Measurements from ENCODE around the gene ORM1. TPM values are rescaled to one million over a fixed set of nuclear protein-coding genes. Genes with fewer than 3 reads are reported as not detected.

Gene ORM1
- total RNA-seq, 1 donor from 2014 or later, result not detected

DNA sequence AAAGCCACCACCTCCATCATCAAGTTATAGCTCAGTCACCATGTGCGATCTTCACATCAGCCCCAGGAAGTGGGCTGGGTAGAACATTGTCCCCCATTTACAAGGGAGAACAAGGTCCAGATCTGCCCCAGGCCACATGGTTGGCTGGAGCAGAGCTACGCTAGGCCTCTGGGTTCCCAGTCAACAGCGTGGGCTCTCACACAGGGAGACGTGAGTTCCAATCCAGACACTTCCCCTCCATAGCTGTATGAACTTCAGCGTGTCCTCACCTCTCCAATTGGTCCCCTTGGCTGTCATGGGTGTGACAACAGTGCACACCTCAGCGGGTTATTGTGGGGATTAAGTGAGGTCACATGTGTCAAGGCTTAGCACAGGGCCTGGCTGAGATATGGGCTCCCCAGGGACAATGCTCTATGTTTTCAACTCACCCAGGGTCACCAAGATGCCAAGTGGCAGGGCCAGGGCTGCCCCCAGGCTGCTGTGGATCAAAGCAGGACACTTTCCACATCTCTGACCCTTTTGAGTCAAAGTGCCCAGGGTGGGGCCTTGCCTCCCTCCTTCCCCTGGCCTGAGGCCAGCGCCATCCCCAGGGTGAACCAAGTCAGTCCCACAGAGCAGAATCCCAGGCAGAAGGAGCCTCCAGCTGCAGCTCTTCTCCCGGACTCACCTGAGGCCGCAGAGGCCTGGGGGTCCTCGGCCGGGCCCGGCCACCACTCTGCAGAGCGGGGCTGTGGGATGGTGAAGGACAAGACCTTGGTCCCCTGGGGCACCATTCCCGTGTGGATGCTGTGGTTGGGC lies 45.1 kb downstream of the ORM1 start:
- TF ChIP-seq, protein P1, sequence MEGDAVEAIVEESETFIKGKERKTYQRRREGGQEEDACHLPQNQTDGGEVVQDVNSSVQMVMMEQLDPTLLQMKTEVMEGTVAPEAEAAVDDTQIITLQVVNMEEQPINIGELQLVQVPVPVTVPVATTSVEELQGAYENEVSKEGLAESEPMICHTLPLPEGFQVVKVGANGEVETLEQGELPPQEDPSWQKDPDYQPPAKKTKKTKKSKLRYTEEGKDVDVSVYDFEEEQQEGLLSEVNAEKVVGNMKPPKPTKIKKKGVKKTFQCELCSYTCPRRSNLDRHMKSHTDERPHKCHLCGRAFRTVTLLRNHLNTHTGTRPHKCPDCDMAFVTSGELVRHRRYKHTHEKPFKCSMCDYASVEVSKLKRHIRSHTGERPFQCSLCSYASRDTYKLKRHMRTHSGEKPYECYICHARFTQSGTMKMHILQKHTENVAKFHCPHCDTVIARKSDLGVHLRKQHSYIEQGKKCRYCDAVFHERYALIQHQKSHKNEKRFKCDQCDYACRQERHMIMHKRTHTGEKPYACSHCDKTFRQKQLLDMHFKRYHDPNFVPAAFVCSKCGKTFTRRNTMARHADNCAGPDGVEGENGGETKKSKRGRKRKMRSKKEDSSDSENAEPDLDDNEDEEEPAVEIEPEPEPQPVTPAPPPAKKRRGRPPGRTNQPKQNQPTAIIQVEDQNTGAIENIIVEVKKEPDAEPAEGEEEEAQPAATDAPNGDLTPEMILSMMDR (IDR thresholded peaks at IDR 0.05), result no peak
- Mint-ChIP-seq H3K27me3 (ENCODE audit: low read depth) (no peaks in the 10 kb centered on the region), H3K36me3 (ENCODE audit: low read depth) (peaks cover 27% of the 10 kb centered on the region), H3K4me3 (ENCODE audit: unreplicated experiment) (no peak overlapping the region), H3K9me3 (ENCODE audit: low read depth) (no peaks in the 10 kb centered on the region), H3K4me1 (ENCODE audit: low read depth) (peaks cover 42% of the 10 kb centered on the region), H3K27ac (ENCODE audit: unreplicated experiment) (peak overlapping the region; percentile 98)
- DNase-seq (ENCODE audit: low spot score), result peak; percentile 72

DNA sequence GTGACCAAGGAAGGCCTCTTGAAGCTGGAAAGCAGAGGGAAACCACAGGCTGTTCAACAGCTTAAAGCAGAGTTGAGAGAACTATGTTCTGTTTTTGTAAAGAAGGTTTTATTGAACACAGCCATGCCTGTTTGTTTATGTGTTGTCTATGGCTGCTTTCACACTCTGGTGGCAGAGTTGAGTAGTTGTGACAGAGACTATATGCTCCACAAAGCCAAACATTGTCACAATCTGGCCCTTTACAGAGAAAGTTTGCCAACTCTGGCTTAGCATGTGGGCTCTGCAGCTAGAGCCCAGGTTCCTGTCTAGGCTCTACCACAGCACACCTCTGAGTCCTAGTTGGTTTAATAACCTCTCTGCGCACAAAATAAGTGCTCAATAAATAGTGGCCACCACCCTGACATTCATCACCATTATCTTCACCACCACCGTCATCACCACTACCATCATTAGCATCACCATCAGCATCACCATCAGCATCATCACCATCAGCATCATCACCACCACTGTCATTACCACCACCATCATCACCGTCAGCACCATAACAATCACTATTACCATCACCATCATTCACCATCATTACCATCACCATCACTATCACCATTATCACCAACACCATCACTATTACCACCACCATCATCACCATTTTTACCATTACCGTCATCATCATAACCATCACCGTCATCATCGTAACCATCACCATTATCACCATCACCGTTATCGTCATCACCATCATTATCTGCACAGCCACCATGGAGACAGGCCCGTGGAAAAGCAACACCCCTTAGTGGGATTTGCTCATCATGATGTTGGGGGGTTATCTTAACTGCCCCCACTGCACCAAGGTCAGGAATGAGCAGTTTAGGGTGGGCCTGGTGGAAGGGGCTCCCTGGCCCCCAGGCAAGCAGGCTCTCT lies 46.6 kb downstream of the ORM1 start:
- no peaks in the 10 kb centered on the region for H3K9me3 Mint-ChIP-seq (ENCODE audit: low read depth)
- H3K4me1 Mint-ChIP-seq (ENCODE audit: low read depth), result peaks cover 42% of the 10 kb centered on the region
- H3K4me3 Mint-ChIP-seq (ENCODE audit: unreplicated experiment), result no peak overlapping the region
- peaks cover 27% of the 10 kb centered on the region for H3K36me3 Mint-ChIP-seq (ENCODE audit: low read depth)
- no peak for DNase-seq (ENCODE audit: low spot score)
- TF ChIP-seq, protein P1 (IDR thresholded peaks at IDR 0.05), result no peak
- peak overlapping the region; percentile 56 for H3K27ac Mint-ChIP-seq (ENCODE audit: unreplicated experiment)
- H3K27me3 Mint-ChIP-seq (ENCODE audit: low read depth), result no peaks in the 10 kb centered on the region

DNA sequence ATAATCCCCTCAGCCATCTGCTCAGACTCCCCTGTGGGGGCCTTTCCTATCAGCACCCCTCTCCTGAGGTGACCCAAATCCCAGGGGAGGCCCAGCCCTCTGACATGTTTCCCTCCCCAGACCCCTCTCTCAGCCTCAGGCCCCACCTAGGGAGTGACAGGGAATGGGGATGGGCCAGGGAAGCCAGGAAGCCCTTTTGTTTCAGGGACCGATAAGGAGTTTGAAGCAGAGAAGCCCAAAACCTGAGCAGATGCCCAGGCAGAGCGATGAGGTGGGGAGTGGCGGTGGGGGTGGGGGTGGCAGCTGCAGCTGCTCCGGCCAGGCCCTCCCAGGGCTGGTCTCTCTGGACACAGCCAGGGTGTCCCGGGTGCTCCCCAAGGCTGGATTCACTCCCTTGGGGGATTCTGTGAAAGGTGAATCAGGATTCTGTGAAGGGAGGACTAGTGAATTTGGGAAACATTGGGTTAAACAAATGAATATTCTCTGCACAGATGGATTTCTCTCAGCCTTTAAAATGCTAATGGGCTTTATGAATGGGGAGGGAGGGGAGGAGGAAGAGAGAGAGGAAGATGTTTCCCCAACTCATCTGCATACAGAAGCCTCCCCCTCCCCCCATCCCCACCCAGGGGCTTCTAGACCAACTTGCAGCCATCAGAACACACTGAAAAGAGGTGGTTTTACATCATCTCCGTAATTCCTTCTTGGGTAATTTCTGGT lies 47.5 kb downstream of the ORM1 start:
- peak; percentile 40 for DNase-seq (ENCODE audit: low spot score)
- TF ChIP-seq, protein P1 (IDR thresholded peaks at IDR 0.05), result no peak
- no peak overlapping the region for H3K4me3 Mint-ChIP-seq (ENCODE audit: unreplicated experiment)
- H3K9me3 Mint-ChIP-seq (ENCODE audit: low read depth), result no peaks in the 10 kb centered on the region
- peak overlapping the region; percentile 49 for H3K27ac Mint-ChIP-seq (ENCODE audit: unreplicated experiment)
- peaks cover 37% of the 10 kb centered on the region for H3K4me1 Mint-ChIP-seq (ENCODE audit: low read depth)
- peaks cover 29% of the 10 kb centered on the region for H3K36me3 Mint-ChIP-seq (ENCODE audit: low read depth)
- no peaks in the 10 kb centered on the region for H3K27me3 Mint-ChIP-seq (ENCODE audit: low read depth)

DNA sequence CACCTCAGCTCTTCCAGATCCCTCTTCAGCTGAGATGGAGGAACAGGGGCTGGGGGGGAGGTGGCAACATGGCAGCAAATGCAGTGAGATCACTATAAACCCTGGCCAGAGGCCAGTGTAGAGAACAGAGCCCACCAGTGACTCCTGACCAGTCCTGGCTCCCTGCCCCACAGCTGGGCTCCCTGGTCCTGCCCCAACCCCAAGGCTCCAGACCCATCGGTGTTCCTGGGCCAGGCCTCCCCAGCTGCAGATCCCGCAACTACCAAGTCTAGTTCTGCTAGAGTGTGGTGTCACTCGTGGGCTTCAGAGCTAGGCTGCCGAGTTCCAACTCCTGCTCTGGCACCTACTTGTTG lies 48.0 kb downstream of the ORM1 start:
- H3K27me3 Mint-ChIP-seq (ENCODE audit: low read depth), result no peaks in the 10 kb centered on the region
- TF ChIP-seq, protein P1 (IDR thresholded peaks at IDR 0.05), result no peak
- H3K4me3 Mint-ChIP-seq (ENCODE audit: unreplicated experiment), result no peak overlapping the region
- H3K9me3 Mint-ChIP-seq (ENCODE audit: low read depth), result no peaks in the 10 kb centered on the region
- peak; percentile 77 for DNase-seq (ENCODE audit: low spot score)
- H3K27ac Mint-ChIP-seq (ENCODE audit: unreplicated experiment), result peak overlapping the region; percentile 49
- peaks cover 33% of the 10 kb centered on the region for H3K4me1 Mint-ChIP-seq (ENCODE audit: low read depth)
- H3K36me3 Mint-ChIP-seq (ENCODE audit: low read depth), result peaks cover 29% of the 10 kb centered on the region

Data from chondrocyte (in vitro differentiated cells).